ENCODE measurements around the gene ZNF2.

DNA sequence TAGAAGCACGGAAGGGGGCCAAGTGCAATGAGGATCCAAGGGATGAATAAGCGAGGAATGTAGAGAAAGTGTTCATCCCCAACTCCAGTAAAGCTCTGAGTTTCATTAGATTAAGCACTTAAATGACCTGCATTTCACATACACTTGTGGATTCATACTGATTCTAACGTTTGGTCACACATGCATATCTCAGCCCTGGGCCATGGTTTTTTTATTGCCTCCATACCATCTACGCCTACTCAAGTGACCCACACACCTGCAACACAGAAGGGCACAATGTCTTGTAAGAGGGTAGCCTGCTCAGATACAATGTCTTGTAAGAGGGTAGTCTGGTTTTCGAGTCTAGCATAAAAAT is 43.4 kb upstream of the ZNF2 start:
- TF ChIP-seq, protein P1, sequence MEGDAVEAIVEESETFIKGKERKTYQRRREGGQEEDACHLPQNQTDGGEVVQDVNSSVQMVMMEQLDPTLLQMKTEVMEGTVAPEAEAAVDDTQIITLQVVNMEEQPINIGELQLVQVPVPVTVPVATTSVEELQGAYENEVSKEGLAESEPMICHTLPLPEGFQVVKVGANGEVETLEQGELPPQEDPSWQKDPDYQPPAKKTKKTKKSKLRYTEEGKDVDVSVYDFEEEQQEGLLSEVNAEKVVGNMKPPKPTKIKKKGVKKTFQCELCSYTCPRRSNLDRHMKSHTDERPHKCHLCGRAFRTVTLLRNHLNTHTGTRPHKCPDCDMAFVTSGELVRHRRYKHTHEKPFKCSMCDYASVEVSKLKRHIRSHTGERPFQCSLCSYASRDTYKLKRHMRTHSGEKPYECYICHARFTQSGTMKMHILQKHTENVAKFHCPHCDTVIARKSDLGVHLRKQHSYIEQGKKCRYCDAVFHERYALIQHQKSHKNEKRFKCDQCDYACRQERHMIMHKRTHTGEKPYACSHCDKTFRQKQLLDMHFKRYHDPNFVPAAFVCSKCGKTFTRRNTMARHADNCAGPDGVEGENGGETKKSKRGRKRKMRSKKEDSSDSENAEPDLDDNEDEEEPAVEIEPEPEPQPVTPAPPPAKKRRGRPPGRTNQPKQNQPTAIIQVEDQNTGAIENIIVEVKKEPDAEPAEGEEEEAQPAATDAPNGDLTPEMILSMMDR (conservative IDR thresholded peaks at IDR 0.05; ENCODE audit: low read length): no peak
- no peak for TF ChIP-seq EZH2phosphoT487 (IDR thresholded peaks at IDR 0.05; ENCODE audit: borderline replicate concordance, low read depth, low read length)

Measured in OCI-LY7 (cell line).